Endothelial cell of umbilical vein (primary cell): ENCODE results near the gene PRDM16. TPM values are rescaled to one million over a fixed set of nuclear protein-coding genes. Genes with fewer than 3 reads are reported as not detected.

ENCODE experiments used
- BruUV-seq: library from RNA; stranded (reverse); fragments of 400-500 nt; replicated peaks from 2 replicates; lab custom pipeline; 2021; lab: Mats Ljungman, UMichigan
- CTCF ChIA-PET: fragments of 300-600, 350-600 bp; sonication (Branson Sonifier 250); formaldehyde crosslinking; loops from one replicate; lab custom pipeline; 2021; ENCODE audit warnings: antibody characterized with exemption, inconsistent platforms; lab: Charles Lee
- POLR2A ChIA-PET: fragments of 300-600, 350-600 bp; sonication (Branson Sonifier 250); formaldehyde crosslinking; loops from one replicate; lab custom pipeline; 2021; ENCODE audit warnings: antibody characterized with exemption, inconsistent platforms; lab: Charles Lee
- DNase-seq: peaks from one replicate; pipeline ENCODE4 v3.0.0-alpha.2; 2011; ENCODE audit warnings: low read depth, low spot score
- FAIRE-seq: peaks from 2 replicates; lab custom pipeline; 2011; peaks lifted over from hg19 to GRCh38; lab: Jason Lieb, UNC
- H2AFZ ChIP-seq: 2 replicates; pipeline ENCODE4 v1.6.0; 2012; ENCODE audit warnings: low read depth, low read length, control low read depth, inconsistent platforms
- H3K27ac ChIP-seq: 2 replicates; pipeline ENCODE4 v1.5.1; 2011; ENCODE audit warnings: low read depth, mild to moderate bottlenecking, control low read depth, low read length, moderate library complexity; ENCODE audit not compliant: insufficient read depth
- H3K27me3 ChIP-seq, 2 experiments: 2 replicates each; pipeline versions ENCODE4 v1.6.0 to v1.6.1; 2011; ENCODE audit warnings: low read length in 2 of 2, mixed read lengths in 1 of 2; ENCODE audit not compliant: control insufficient read depth in 2 of 2, insufficient read depth in 2 of 2
- H3K36me3 ChIP-seq, 2 experiments: 2 replicates in 1 of 2; 3 replicates in 1 of 2; pipeline ENCODE4 v1.5.1; 2011; ENCODE audit warnings: low read length in 2 of 2, mild to moderate bottlenecking in 1 of 2, moderate library complexity in 1 of 2; ENCODE audit not compliant: control insufficient read depth in 2 of 2, insufficient read depth in 2 of 2; ENCODE audit errors: extremely low read depth in 1 of 2
- H3K4me1 ChIP-seq: 3 replicates; pipeline ENCODE4 v1.5.1; 2011; ENCODE audit warnings: mild to moderate bottlenecking, low read length; ENCODE audit not compliant: control insufficient read depth, insufficient read depth; ENCODE audit errors: extremely low read depth
- H3K4me2 ChIP-seq: 2 replicates; pipeline ENCODE4 v1.6.1; 2011; ENCODE audit warnings: low read length, control low read depth, mixed read lengths; ENCODE audit not compliant: insufficient read depth
- H3K4me3 ChIP-seq, 3 experiments: fragments of 200-600 bp in 1 of 3; sonication (generic), shearing (Covaris generic) in 1 of 3; replicated peaks in 1 of 3; 2 replicates each; pipeline ENCODE4 v1.5.1; 2011 to 2016; ENCODE audit warnings: control low read depth in 3 of 3, low read length in 3 of 3, mild to moderate bottlenecking in 2 of 3, inconsistent platforms in 1 of 3, low read depth in 1 of 3, moderate library complexity in 1 of 3; ENCODE audit not compliant: insufficient read depth in 1 of 3
- H3K79me2 ChIP-seq: 2 replicates; pipeline ENCODE4 v1.6.0; 2012; ENCODE audit warnings: low read length, inconsistent platforms; ENCODE audit not compliant: control insufficient read depth, insufficient read depth
- H3K9ac ChIP-seq: replicated peaks from 2 replicates; pipeline ENCODE3; 2011; ENCODE audit warnings: low read length, control low read depth; ENCODE audit not compliant: insufficient read depth; ENCODE audit errors: extremely low read depth
- H3K9me1 ChIP-seq: replicated peaks from 3 replicates; pipeline ENCODE4 v1.6.0; 2011; ENCODE audit warnings: mild to moderate bottlenecking, low read length; ENCODE audit not compliant: control insufficient read depth, insufficient read depth; ENCODE audit errors: extremely low read depth
- H3K9me3 ChIP-seq: replicated peaks from 2 replicates; pipeline ENCODE4 v1.5.1; 2012; ENCODE audit warnings: low read length, inconsistent platforms; ENCODE audit not compliant: control insufficient read depth, insufficient read depth
- H4K20me1 ChIP-seq: replicated peaks from 2 replicates; pipeline ENCODE3; 2011; ENCODE audit warnings: mild to moderate bottlenecking, low read length; ENCODE audit not compliant: control insufficient read depth, insufficient read depth; ENCODE audit errors: extremely low read depth
- EZH2 ChIP-seq: IDR thresholded peaks from 2 replicates; pipeline ENCODE4 v1.6.1; 2012; ENCODE audit warnings: borderline replicate concordance, low read depth, mild to moderate bottlenecking, moderate library complexity, low read length, inconsistent platforms; ENCODE audit not compliant: severe bottlenecking
- FOS ChIP-seq: IDR thresholded peaks from 2 replicates; pipeline ENCODE4 v1.6.1; 2011; ENCODE audit warnings: mild to moderate bottlenecking, low read length, moderate library complexity, borderline replicate concordance; ENCODE audit not compliant: insufficient read depth
- JUN ChIP-seq: IDR thresholded peaks from 2 replicates; pipeline ENCODE4 v1.6.1; 2011; ENCODE audit warnings: borderline replicate concordance, low read depth; ENCODE audit not compliant: insufficient read length, insufficient read depth
- MAX ChIP-seq: IDR thresholded peaks from 2 replicates; pipeline ENCODE4 v1.6.1; 2011; ENCODE audit not compliant: insufficient read depth, insufficient read length
- MYC ChIP-seq: IDR thresholded peaks from one replicate; pipeline ENCODE4 v1.6.1; 2011; ENCODE audit warnings: mild to moderate bottlenecking, low read depth, low read length
- POLR2A ChIP-seq: IDR thresholded peaks from 2 replicates; pipeline ENCODE4 v1.6.1; 2012; ENCODE audit warnings: low read depth, mild to moderate bottlenecking, control low read depth, low read length
- POLR2AphosphoS5 ChIP-seq: IDR thresholded peaks from 2 replicates; pipeline ENCODE4 v1.6.1; 2012; ENCODE audit warnings: low read depth, mild to moderate bottlenecking, control low read depth, low read length, moderate library complexity; ENCODE audit not compliant: insufficient read depth
- dilution Hi-C: fragments of 300-500 bp; cut with MboI; formaldehyde crosslinking; loops from one replicate; pipeline ENCODE4 v1.15.0; 2019; ENCODE audit warnings: low sequenced_read_pairs; ENCODE audit not compliant: extremely low pct_ligation_motif_present
- intact Hi-C: fragments of 100-400 bp; cut with micrococcal nuclease; formaldehyde crosslinking; loops from one replicate; pipeline ENCODE4 v1.10.0; 2022
- polyA plus RNA-seq, 4 experiments: library from polyadenylated mRNA; depleted of rRNA in 3 of 4; stranded (reverse) in 3 of 4; unstranded in 1 of 4; fragments of >200 nt; gene quantifications; 2 replicates each; pipeline versions ENCODE4 v1.2.1 to v1.2.3, GENCODE V29; 2011 to 2012; ENCODE audit warnings: missing spikeins in 1 of 4
- total RNA-seq: library from RNA; stranded (reverse); gene quantifications from 2 replicates; pipeline ENCODE4 v1.2.3, GENCODE V29; 2021

PRDM16 gene
- total and polyA plus RNA-seq, 2 donors (not counting 3 experiments of a cell fraction or from before 2014, with no cell fraction given) = not detected

- no peak overlapping the region for H2AFZ ChIP-seq
- H4K20me1 ChIP-seq = no peaks in the 10 kb centered on the region
- no peaks in the 10 kb centered on the region for H3K4me1 ChIP-seq
- no peaks in the 10 kb centered on the region for H3K27me3 ChIP-seq
- dilution Hi-C loops (no loop called here), intact Hi-C loops (no loop called here)
- H3K9ac ChIP-seq = no peak overlapping the region
- FAIRE-seq = peak; percentile 46
- BruUV-seq = no TSS peak
- ChIA-PET CTCF (interaction anchor here (1.0 kb wide), 1 partner anchor 11 kb away, joined by 3 read pairs; no protein-coding TSS in a partner anchor), POLR2A (no interaction called here)
- H3K4me2 ChIP-seq = no peak overlapping the region
- no peaks in the 10 kb centered on the region for H3K36me3 ChIP-seq
- no peak for DNase-seq
- H3K4me3 ChIP-seq = no peak overlapping the region
- no peaks in the 10 kb centered on the region for H3K9me3 ChIP-seq
- no peaks in the 10 kb centered on the region for H3K9me1 ChIP-seq
- no peaks in the 10 kb centered on the region for H3K79me2 ChIP-seq
- H3K27ac ChIP-seq = no peak overlapping the region
- TF ChIP-seq MAX = no peak
- TF ChIP-seq FOS = peak; percentile 46
- no peak for TF ChIP-seq JUN
Measured at GRCh38 chr1:3460672-3461131, 391.7 kb downstream of the PRDM16 start.

- no peak overlapping the region for H2AFZ ChIP-seq
- H3K4me3 ChIP-seq = no peak overlapping the region
- no peaks in the 10 kb centered on the region for H3K9me3 ChIP-seq
- BruUV-seq = no TSS peak
- CTCF ChIA-PET = interaction anchor here (1.0 kb wide), 1 partner anchor 10 kb away, joined by 3 read pairs; no protein-coding TSS in a partner anchor
- POLR2A ChIA-PET = no interaction called here
- TF ChIP-seq POLR2A = no peak
- TF ChIP-seq MYC = no peak
- TF ChIP-seq EZH2 = no peak
- TF ChIP-seq POLR2AphosphoS5 = no peak
- TF ChIP-seq MAX = no peak
- H3K9me1 ChIP-seq = no peaks in the 10 kb centered on the region
- H3K27me3 ChIP-seq = no peaks in the 10 kb centered on the region
- H3K9ac ChIP-seq = no peak overlapping the region
- H3K79me2 ChIP-seq = no peaks in the 10 kb centered on the region
- dilution Hi-C loops (no loop called here), intact Hi-C loops (no loop called here)
- no peaks in the 10 kb centered on the region for H3K36me3 ChIP-seq
- H3K27ac ChIP-seq = no peak overlapping the region
- no peaks in the 10 kb centered on the region for H4K20me1 ChIP-seq
- no peak overlapping the region for H3K4me2 ChIP-seq
- no peaks in the 10 kb centered on the region for H3K4me1 ChIP-seq
- FAIRE-seq (no peak), DNase-seq (no peak)
Measured at GRCh38 chr1:3461238-3461933, 392.4 kb downstream of the PRDM16 start.
